HepG2 (cell line): ENCODE measurements around the gene CLPSL2. TPM values are rescaled to one million over a fixed set of nuclear protein-coding genes. Genes with fewer than 3 reads are reported as not detected.
A peak's percentile ranks its signal among the peaks of the same experiment; 100 is the strongest.

Experiments
- ARNT ChIP-seq: fragments of 450-650 bp; IDR thresholded peaks from 2 replicates; pipeline ENCODE4 v1.6.1; 2017
- GLI4 ChIP-seq: sonication (generic); formaldehyde crosslinking; IDR thresholded peaks from 2 replicates; pipeline ENCODE4 v1.5.1; 2020; ENCODE audit warnings: missing genetic modification reagents, mild to moderate bottlenecking, moderate library complexity, borderline replicate concordance
- MIER2 ChIP-seq: IDR thresholded peaks from 2 replicates; pipeline ENCODE4 v1.6.1; 2016; ENCODE audit warnings: missing biosample characterization, missing genetic modification reagents
- NFE2 ChIP-seq: sonication (generic); formaldehyde crosslinking; IDR thresholded peaks from 2 replicates; pipeline ENCODE4 v1.4.0; 2020; ENCODE audit warnings: missing genetic modification reagents
- PATZ1 ChIP-seq: sonication (generic); formaldehyde crosslinking; IDR thresholded peaks from 2 replicates; pipeline ENCODE4 v1.4.0; 2020; ENCODE audit warnings: missing genetic modification reagents
- PITX1 ChIP-seq: sonication (generic); formaldehyde crosslinking; IDR thresholded peaks from 2 replicates; pipeline ENCODE4 v1.5.1; 2020; ENCODE audit warnings: mild to moderate bottlenecking, missing genetic modification reagents
- SRY ChIP-seq: sonication (generic); formaldehyde crosslinking; IDR thresholded peaks from 2 replicates; pipeline ENCODE4 v1.8.0; 2022; ENCODE audit warnings: mild to moderate bottlenecking, missing genetic modification reagents
- SYNCRIP ChIP-seq: fragments of 200-400 bp; formaldehyde crosslinking; IDR thresholded peaks from 2 replicates; pipeline ENCODE4 v1.6.1; 2018; ENCODE audit warnings: mild to moderate bottlenecking, low read depth, low read length; ENCODE audit not compliant: insufficient read depth
- TEAD2 ChIP-seq: sonication (generic); formaldehyde crosslinking; IDR thresholded peaks from 2 replicates; pipeline ENCODE4 v1.9.0; 2021; ENCODE audit warnings: missing genetic modification reagents
- ZNF253 ChIP-seq: sonication (generic); formaldehyde crosslinking; IDR thresholded peaks from 2 replicates; pipeline ENCODE4 v1.8.0; 2022; ENCODE audit warnings: mild to moderate bottlenecking, missing genetic modification reagents, borderline replicate concordance
- ZNF567 ChIP-seq: sonication (generic); formaldehyde crosslinking; IDR thresholded peaks from 2 replicates; pipeline ENCODE4 v1.8.1; 2023; ENCODE audit warnings: mild to moderate bottlenecking, missing genetic modification reagents, borderline replicate concordance
- polyA plus RNA-seq, 8 experiments: library from polyadenylated mRNA; depleted of rRNA in 3 of 8; stranded (reverse) in 7 of 8; unstranded in 1 of 8; fragments of >200 nt; fragmentation: Illumina TruSeq in 4 of 8; extraction: Trizol in 4 of 8; gene quantifications; 2 replicates each; pipeline versions ENCODE4 v1.2.1 to v1.2.3, GENCODE V29; 2011 to 2016; ENCODE audit warnings: low read depth in 4 of 8, missing spikeins in 1 of 8, mixed read lengths in 1 of 8; ENCODE audit not compliant: insufficient read depth in 1 of 8
- total RNA-seq, 5 experiments: library from RNA; depleted of rRNA; stranded (reverse); fragments of >200 nt; fragmentation: Illumina TruSeq; extraction: Trizol; gene quantifications; 2 replicates each; pipeline ENCODE4 v1.2.3, GENCODE V29; 2016; ENCODE audit warnings: low read depth in 1 of 5

CLPSL2 gene
- total and polyA plus RNA-seq, 2 of the 13 experiments (the other 11 are each of a cell fraction or from before 2014, with no cell fraction given): not detected

- TF ChIP-seq ZNF253 (CRISPR knock-in tag) (no peak), SYNCRIP (no peak), ARNT (no peak), PATZ1 (CRISPR knock-in tag) (no peak), NFE2 (no peak), SRY (CRISPR knock-in tag) (0 out of 2 replicates have a peak, but pooled peaks have one; percentile 46), MIER2 (CRISPR knock-in tag) (no peak), PITX1 (no peak), ZNF567 (CRISPR knock-in tag) (0 out of 2 replicates have a peak, but pooled peaks have one; percentile 22), TEAD2 (CRISPR knock-in tag) (no peak), GLI4 (CRISPR knock-in tag) (no peak)
- TF ChIP-seq, all 625 proteins: peak for 6
Observed at GRCh38 chr6:35736982-35737412, 39.4 kb upstream of the CLPSL2 start, which contains the start of gene ARMC12 (continued).
